ENCODE data around the gene CDC25B. TPM values are rescaled to one million over a fixed set of nuclear protein-coding genes. Genes with fewer than 3 reads are reported as not detected.

The CDC25B gene
- total and polyA plus RNA-seq, 4 donors: 4.4 to 12.9 (median 9.2) TPM

DNA sequence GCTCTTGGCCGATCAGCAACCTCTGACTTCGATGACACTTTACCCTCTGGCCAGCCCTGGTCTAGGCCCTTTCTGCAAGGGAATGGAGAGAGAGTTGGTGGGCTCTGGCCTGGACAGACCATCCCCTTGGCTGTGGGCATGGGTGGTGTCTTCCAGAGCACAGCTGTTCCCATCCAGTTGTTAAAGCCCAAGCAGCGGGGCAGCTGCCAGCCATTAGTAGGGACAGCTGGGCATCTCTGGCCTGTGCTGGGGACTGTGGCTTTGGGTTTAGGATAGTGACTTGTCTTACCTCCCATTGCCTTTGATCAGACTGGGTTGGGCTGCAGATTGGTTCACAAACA is 2.8 kb downstream of the CDC25B start:
- H3K9me3 ChIP-seq (ENCODE audit: control insufficient read depth in 4 of 4, low read length in 3 of 4): no peaks in the 10 kb centered on the region
- peaks cover 12 to 42% (median 30%) of the 10 kb centered on the region in 4 donors for H3K4me1 ChIP-seq (ENCODE audit: control insufficient read depth in 4 of 4, insufficient read depth in 4 of 4, low read length in 3 of 4)
- peaks cover 0 to 7% (median 3%) of the 10 kb centered on the region in 4 donors for H3K36me3 ChIP-seq (ENCODE audit: control insufficient read depth in 4 of 4, insufficient read depth in 3 of 4, low read depth in 1 of 4, low read length in 3 of 4)
- H3K27ac ChIP-seq (ENCODE audit: low read depth in 1 of 2, low read length in 2 of 2): peak overlapping the region; percentile 81 to 82
- H3K27me3 ChIP-seq (ENCODE audit: control insufficient read depth in 4 of 4, insufficient read depth in 4 of 4, low read length in 3 of 4): no peaks in the 10 kb centered on the region
- 65% methylated on average over 3 of the region's 3 CpGs for WGBS
- DNase-seq (ENCODE audit: low spot score): no peak
- no peak overlapping the region for H3K4me3 ChIP-seq (ENCODE audit: low read depth in 1 of 3, low read length in 3 of 3)
- H3K9ac ChIP-seq (ENCODE audit: low read depth in 1 of 2, low read length in 2 of 2): no peak overlapping the region
- TF ChIP-seq REST (IDR thresholded peaks at IDR 0.05): no peak
- no peak for TF ChIP-seq YY1 (IDR thresholded peaks at IDR 0.05)
- TF ChIP-seq NR2F2 (IDR thresholded peaks at IDR 0.05): no peak
- TF ChIP-seq MAX (IDR thresholded peaks at IDR 0.05): no peak
- TF ChIP-seq HNF4G (IDR thresholded peaks at IDR 0.05): no peak
- no peak for TF ChIP-seq FOXA1 (IDR thresholded peaks at IDR 0.05)
- TF ChIP-seq JUND (IDR thresholded peaks at IDR 0.05): no peak
- TF ChIP-seq, protein P1, sequence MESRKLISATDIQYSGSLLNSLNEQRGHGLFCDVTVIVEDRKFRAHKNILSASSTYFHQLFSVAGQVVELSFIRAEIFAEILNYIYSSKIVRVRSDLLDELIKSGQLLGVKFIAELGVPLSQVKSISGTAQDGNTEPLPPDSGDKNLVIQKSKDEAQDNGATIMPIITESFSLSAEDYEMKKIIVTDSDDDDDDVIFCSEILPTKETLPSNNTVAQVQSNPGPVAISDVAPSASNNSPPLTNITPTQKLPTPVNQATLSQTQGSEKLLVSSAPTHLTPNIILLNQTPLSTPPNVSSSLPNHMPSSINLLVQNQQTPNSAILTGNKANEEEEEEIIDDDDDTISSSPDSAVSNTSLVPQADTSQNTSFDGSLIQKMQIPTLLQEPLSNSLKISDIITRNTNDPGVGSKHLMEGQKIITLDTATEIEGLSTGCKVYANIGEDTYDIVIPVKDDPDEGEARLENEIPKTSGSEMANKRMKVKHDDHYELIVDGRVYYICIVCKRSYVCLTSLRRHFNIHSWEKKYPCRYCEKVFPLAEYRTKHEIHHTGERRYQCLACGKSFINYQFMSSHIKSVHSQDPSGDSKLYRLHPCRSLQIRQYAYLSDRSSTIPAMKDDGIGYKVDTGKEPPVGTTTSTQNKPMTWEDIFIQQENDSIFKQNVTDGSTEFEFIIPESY (IDR thresholded peaks at IDR 0.05): no peak
- no peak for TF ChIP-seq FOXA2 (IDR thresholded peaks at IDR 0.05)
- TF ChIP-seq SP1 (IDR thresholded peaks at IDR 0.05): no peak
- no peak for TF ChIP-seq EGR1 (IDR thresholded peaks at IDR 0.05; ENCODE audit: low read depth in 2 of 2)
- no peak for TF ChIP-seq GABPA (IDR thresholded peaks at IDR 0.05 in 1 of 2, conservative IDR thresholded peaks at IDR 0.05 in 1 of 2)

DNA sequence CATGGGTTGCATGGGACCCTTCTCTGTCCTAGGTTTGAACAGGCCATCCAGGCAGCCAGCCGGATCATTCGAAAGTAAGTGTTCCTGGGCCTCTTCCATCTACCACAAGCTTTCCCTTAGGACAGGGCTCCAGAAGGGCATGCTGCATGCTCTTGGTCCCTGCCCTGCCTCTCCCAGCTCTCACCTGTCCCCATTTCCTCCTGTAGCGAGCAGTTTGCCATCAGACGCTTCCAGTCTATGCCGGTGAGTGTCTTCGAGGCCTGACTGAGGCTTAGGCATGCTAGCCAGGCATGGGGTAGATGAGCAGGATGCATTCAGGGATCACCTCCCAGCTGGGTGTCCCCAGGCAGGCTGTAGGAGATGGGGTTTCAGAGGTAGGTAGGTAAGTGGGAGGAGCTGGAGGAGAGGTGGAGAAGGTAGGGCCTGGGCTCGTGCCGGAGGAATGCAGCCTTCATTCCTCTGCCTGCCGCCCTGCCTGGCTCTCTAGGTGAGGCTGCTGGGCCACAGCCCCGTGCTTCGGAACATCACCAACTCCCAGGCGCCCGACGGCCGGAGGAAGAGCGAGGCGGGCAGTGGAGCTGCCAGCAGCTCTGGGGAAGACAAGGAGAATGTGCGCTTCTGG is 4.3 kb downstream of the CDC25B start:
- peaks cover 14 to 40% (median 30%) of the 10 kb centered on the region in 4 donors for H3K4me1 ChIP-seq (ENCODE audit: control insufficient read depth in 4 of 4, insufficient read depth in 4 of 4, low read length in 3 of 4)
- no peak overlapping the region for H3K27ac ChIP-seq (ENCODE audit: low read depth in 1 of 2, low read length in 2 of 2)
- WGBS: 95% methylated on average over 18 of the region's 18 CpGs
- H3K9me3 ChIP-seq (ENCODE audit: control insufficient read depth in 4 of 4, low read length in 3 of 4): no peaks in the 10 kb centered on the region
- H3K4me3 ChIP-seq (ENCODE audit: low read depth in 1 of 3, low read length in 3 of 3): no peak overlapping the region
- peaks cover 0 to 8% (median 4%) of the 10 kb centered on the region in 4 donors for H3K36me3 ChIP-seq (ENCODE audit: control insufficient read depth in 4 of 4, insufficient read depth in 3 of 4, low read depth in 1 of 4, low read length in 3 of 4)
- no peaks in the 10 kb centered on the region for H3K27me3 ChIP-seq (ENCODE audit: control insufficient read depth in 4 of 4, insufficient read depth in 4 of 4, low read length in 3 of 4)
- H3K9ac ChIP-seq (ENCODE audit: low read depth in 1 of 2, low read length in 2 of 2): no peak overlapping the region
- no peak for TF ChIP-seq HNF4A (conservative IDR thresholded peaks at IDR 0.05)
- no peak for DNase-seq (ENCODE audit: low spot score)

DNA sequence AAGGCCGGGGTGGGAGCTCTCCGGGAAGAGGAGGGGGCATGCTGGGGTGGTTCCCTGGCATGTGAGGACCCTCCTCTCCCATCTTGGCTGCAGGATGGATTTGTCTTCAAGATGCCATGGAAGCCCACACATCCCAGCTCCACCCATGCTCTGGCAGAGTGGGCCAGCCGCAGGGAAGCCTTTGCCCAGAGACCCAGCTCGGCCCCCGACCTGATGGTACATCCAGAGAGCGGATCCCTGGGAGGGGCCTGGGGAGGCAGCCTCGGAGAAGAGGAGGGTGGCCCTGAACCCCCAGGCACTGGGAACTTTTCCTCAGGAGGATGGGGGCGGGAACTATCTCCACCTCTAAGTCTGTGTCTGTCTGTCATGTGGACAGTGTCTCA is 4.8 kb downstream of the CDC25B start:
- DNase-seq (ENCODE audit: low spot score): no peak
- peaks cover 0 to 10% (median 4%) of the 10 kb centered on the region in 4 donors for H3K36me3 ChIP-seq (ENCODE audit: control insufficient read depth in 4 of 4, insufficient read depth in 3 of 4, low read depth in 1 of 4, low read length in 3 of 4)

More for the DNA sequence above, 4.8 kb downstream of the CDC25B start:
- H3K27ac ChIP-seq (ENCODE audit: low read depth in 1 of 2, low read length in 2 of 2): no peak overlapping the region
- H3K4me3 ChIP-seq (ENCODE audit: low read depth in 1 of 3, low read length in 3 of 3): no peak overlapping the region
- H3K9ac ChIP-seq (ENCODE audit: low read depth in 1 of 2, low read length in 2 of 2): no peak overlapping the region
- H3K4me1 ChIP-seq (ENCODE audit: control insufficient read depth in 4 of 4, insufficient read depth in 4 of 4, low read length in 3 of 4): peaks cover 17 to 40% (median 29%) of the 10 kb centered on the region in 4 donors
- no peaks in the 10 kb centered on the region for H3K27me3 ChIP-seq (ENCODE audit: control insufficient read depth in 4 of 4, insufficient read depth in 4 of 4, low read length in 3 of 4)
- no peaks in the 10 kb centered on the region for H3K9me3 ChIP-seq (ENCODE audit: control insufficient read depth in 4 of 4, low read length in 3 of 4)
- 96% methylated on average over 8 of the region's 8 CpGs for WGBS
- TF ChIP-seq CTCF (IDR thresholded peaks at IDR 0.05; ENCODE audit: low read depth, low read length, missing input control): no peak
- TF ChIP-seq FOXA2 (IDR thresholded peaks at IDR 0.05): no peak
- no peak for TF ChIP-seq ATF3 (IDR thresholded peaks at IDR 0.05)
- TF ChIP-seq JUND (IDR thresholded peaks at IDR 0.05): no peak
- TF ChIP-seq HNF4A (conservative IDR thresholded peaks at IDR 0.05): no peak
- TF ChIP-seq YY1 (IDR thresholded peaks at IDR 0.05): no peak
- TF ChIP-seq GABPA (IDR thresholded peaks at IDR 0.05 in 1 of 2, conservative IDR thresholded peaks at IDR 0.05 in 1 of 2): no peak
- TF ChIP-seq MAX (IDR thresholded peaks at IDR 0.05): no peak
- TF ChIP-seq FOXA1 (IDR thresholded peaks at IDR 0.05): no peak
- no peak for TF ChIP-seq TAF1 (conservative IDR thresholded peaks at IDR 0.05)
